ENCODE data around the gene MPPED2.

DNA sequence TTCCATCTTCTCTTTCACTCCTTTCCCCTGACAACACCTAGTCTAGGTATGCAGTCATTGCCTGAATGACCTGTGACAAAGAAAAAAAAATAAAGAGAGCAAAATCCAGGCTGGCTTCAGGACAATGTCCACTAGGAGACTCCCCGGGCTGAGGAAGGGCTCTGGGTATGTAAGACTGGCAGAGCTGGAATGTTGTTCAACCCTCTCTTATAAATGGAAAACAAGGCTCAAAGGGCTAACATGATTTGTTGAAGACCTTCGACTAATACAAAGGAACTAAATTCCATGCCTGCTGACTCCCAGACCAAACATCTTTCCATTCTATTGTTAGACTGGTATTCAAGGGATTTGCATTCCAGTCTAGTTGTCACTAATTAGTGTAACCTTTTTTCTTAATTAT, 141.1 kb downstream of the MPPED2 start:
- TF ChIP-seq CTCF (IDR thresholded peaks at IDR 0.05; ENCODE audit: insufficient read depth, low read length): no peak
- no peak for TF ChIP-seq POLR2AphosphoS5 (IDR thresholded peaks at IDR 0.05; ENCODE audit: low read depth)

Data from HL-60 (cell line).